GM18498 (cell line): ENCODE data around the gene SCAF1.

Source experiments
- ATAC-seq: cut with Tn5 transposase; IDR thresholded peaks from one replicate; pipeline ENCODE4 v1.9.1; 2021; ENCODE audit warnings: mild to moderate bottlenecking, moderate library complexity; ENCODE audit not compliant: unreplicated experiment

SCAF1 gene

DNA sequence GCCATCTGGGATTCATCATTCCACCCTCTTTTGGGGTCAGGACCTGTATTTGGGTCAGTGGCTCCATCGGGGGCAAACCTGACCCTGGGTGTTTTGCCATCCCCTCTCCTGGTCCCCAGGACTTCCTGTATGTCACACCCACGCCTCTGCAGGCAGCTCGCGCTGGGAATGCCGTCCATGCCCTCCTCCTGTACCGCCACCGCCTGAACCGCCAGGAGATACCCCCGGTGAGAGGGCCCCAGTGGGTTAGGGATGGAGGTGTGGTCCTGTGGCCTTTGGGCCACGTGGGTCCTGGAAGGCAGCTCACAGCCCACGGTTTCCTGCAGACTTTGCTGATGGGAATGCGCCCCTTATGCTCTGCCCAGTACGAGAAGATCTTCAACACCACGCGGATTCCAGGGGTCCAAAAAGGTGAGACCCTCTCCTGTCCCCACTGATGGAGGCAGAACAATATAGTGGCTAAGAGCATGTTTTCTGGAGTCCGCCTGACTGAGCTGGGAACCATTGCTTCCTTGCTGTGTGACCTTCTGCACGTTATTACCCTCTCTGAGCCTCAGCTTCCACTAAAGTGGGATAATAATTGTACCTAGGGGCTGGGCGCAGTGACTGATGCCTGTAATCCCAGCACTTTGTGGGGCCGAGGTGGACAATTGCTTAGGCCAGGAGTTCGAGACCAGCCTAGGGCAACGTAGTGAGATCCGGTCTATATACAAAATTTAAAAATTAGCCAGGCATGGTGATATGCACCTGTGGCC is 63.1 kb downstream of the SCAF1 start:
- no peak for ATAC-seq

DNA sequence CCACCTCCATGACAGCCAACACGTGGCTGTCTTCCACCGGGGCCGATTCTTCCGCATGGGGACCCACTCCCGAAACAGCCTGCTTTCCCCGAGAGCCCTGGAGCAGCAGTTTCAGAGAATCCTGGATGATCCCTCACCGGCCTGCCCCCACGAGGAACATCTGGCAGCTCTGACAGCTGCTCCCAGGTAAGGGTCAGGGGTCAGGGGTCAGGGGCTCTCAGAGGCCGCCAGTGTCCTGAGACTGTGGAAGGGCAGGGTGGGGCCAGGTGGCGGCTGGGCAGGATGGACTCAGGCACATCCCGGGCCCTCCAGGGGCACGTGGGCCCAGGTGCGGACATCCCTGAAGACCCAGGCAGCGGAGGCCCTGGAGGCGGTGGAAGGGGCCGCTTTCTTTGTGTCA is 63.9 kb downstream of the SCAF1 start:
- ATAC-seq: no peak
